Measurements from ENCODE around the gene SEL1L. TPM values are rescaled to one million over a fixed set of nuclear protein-coding genes. Genes with fewer than 3 reads are reported as not detected.

SEL1L gene
- total RNA-seq, 4 donors from 2014 or later, result 16.5 to 57.1 (median 44.7) TPM

DNA sequence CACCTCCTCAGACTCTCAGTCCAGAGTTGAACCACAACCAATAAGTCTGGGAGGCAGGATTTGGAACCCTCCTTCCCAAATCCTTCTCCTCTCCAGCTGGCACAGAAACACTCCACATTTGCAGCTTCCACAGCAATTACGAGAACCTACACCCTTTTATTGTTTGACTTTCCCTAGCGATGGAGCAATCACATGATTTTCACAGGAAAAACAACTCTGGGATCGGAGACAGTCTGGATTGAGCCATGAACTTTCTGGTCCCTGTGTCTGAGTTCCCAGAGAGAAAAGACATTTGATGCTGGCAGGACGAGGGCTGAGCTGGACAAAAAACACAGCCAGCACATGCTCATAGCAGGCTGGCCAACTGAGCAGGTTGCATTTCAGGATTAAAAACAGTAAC lies 84.5 kb downstream of the SEL1L start:
- H3K27me3 ChIP-seq, result no peaks in the 10 kb centered on the region
- no peaks in the 10 kb centered on the region for H3K9me3 ChIP-seq
- H3K4me3 ChIP-seq, result no peak overlapping the region
- no peak for TF ChIP-seq POLR2A (IDR thresholded peaks at IDR 0.05)
- TF ChIP-seq, protein P1, sequence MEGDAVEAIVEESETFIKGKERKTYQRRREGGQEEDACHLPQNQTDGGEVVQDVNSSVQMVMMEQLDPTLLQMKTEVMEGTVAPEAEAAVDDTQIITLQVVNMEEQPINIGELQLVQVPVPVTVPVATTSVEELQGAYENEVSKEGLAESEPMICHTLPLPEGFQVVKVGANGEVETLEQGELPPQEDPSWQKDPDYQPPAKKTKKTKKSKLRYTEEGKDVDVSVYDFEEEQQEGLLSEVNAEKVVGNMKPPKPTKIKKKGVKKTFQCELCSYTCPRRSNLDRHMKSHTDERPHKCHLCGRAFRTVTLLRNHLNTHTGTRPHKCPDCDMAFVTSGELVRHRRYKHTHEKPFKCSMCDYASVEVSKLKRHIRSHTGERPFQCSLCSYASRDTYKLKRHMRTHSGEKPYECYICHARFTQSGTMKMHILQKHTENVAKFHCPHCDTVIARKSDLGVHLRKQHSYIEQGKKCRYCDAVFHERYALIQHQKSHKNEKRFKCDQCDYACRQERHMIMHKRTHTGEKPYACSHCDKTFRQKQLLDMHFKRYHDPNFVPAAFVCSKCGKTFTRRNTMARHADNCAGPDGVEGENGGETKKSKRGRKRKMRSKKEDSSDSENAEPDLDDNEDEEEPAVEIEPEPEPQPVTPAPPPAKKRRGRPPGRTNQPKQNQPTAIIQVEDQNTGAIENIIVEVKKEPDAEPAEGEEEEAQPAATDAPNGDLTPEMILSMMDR (IDR thresholded peaks at IDR 0.05), result no peak
- no peaks in the 10 kb centered on the region for H3K4me1 ChIP-seq
- DNase-seq, result no peak
- H3K36me3 ChIP-seq, result no peaks in the 10 kb centered on the region
- H3K27ac ChIP-seq, result no peak overlapping the region

DNA sequence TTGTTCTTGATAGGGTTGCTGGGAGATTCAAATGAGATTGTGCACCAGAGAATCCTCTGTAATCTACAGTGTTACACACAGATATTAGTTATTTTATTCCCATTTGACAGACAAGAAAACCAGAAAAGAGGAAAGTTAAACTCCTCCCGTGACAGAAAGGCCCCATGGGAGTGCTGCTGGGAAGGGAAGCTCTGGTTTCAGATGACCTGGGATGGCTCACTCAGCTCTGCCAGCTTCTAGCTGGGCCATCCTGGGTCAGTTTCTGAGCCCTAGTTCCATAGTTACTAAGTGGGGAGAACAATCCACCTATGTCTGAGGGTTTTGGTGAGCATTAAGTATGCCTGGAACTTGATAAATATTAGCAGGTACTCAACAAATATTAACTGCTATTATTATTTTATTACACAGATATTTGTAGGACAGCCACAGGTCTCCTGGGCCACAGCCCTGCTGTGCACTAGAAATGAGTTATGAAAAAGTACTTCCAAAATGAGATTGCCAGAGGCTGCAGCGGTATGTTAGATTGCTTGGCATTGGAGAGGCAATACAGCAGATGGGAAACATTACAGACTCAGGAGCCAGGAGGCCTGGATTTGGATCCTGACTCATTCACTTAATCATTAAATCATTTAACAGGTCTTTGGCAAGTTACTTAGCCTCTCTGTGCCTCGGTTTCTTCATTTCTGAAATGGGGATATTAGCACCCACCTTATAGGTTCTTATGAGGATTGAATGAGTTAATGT lies 86.5 kb downstream of the SEL1L start:
- no peak for DNase-seq
- Histone ChIP-seq H3K27ac (no peak overlapping the region), H3K36me3 (no peaks in the 10 kb centered on the region), H3K9me3 (no peaks in the 10 kb centered on the region), H3K27me3 (no peaks in the 10 kb centered on the region), H3K4me1 (no peaks in the 10 kb centered on the region), H3K4me3 (no peak overlapping the region)
- no peak for TF ChIP-seq POLR2A (IDR thresholded peaks at IDR 0.05)
- TF ChIP-seq, protein P1 (IDR thresholded peaks at IDR 0.05), result no peak

DNA sequence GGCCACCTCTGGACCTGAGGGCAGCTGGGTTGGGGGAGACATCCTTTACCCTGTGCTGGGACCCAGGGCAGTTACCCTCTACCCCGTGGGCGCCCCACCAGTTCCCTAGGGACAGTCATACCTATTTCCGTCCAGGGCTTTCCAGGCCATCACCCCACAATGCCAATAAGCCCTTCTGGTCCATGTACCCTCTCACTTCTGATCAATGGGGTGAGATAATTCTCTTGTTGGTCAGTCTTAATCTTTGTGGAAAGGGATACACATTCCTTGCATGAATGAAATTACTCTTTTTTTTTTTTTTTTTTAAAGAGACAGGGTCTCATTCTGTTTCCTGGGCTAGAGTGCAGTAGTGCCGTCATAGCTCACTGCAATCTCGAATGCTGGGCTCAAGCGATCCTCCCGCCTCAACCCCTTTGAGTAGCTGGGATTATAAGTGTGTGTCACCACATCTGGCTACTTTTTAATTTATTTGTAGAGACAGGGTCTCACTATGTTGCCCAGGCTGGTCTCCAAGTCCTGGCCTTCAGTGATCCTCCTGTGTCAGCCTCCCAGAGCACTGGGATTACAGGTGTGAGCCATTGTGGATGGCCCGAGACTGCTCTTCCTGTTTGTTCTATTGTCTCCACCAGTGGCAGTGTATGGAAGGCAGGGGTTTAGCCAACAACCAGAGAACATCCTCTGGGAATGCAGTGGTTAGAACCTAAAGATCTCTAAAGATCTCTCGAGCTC lies 87.2 kb downstream of the SEL1L start:
- H3K27me3 ChIP-seq, result no peaks in the 10 kb centered on the region
- DNase-seq, result no peak
- H3K36me3 ChIP-seq, result no peaks in the 10 kb centered on the region
- H3K9me3 ChIP-seq, result no peaks in the 10 kb centered on the region
- no peaks in the 10 kb centered on the region for H3K4me1 ChIP-seq
- H3K27ac ChIP-seq, result no peak overlapping the region
- TF ChIP-seq, protein P1 (IDR thresholded peaks at IDR 0.05), result no peak
- TF ChIP-seq POLR2A (IDR thresholded peaks at IDR 0.05), result no peak
- no peak overlapping the region for H3K4me3 ChIP-seq

DNA sequence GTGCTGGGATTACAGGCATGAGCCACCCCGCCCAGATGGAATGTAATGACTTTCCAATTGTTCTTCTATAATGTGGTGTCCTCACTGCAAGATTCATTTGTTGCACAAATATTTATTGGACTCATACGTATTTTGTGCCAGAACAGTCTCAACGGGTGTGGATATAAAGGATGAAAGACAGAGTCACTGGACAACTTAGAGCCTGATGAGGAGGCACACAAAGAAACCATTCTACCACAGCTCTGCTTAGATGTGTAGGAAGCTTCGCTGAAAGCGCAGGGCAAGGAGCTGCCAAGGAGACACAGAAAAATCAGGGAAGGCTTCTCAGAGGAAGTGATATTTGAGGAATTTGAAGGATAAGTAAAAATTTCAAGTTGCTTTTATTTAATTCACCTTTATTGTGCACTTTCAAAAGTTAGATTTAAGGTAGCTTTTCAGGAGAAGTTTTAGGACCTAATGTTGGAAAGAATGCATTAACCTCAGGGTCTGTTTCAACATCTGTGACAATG lies 92.0 kb downstream of the SEL1L start:
- Histone ChIP-seq H3K36me3 (no peaks in the 10 kb centered on the region), H3K27me3 (no peaks in the 10 kb centered on the region), H3K9me3 (no peaks in the 10 kb centered on the region), H3K4me1 (peaks cover 0 to 8% (median 0%) of the 10 kb centered on the region in 4 donors), H3K4me3 (no peak overlapping the region), H3K27ac (no peak overlapping the region)
- TF ChIP-seq POLR2A (IDR thresholded peaks at IDR 0.05), result no peak
- TF ChIP-seq, protein P1 (IDR thresholded peaks at IDR 0.05), result no peak
- no peak for DNase-seq

DNA sequence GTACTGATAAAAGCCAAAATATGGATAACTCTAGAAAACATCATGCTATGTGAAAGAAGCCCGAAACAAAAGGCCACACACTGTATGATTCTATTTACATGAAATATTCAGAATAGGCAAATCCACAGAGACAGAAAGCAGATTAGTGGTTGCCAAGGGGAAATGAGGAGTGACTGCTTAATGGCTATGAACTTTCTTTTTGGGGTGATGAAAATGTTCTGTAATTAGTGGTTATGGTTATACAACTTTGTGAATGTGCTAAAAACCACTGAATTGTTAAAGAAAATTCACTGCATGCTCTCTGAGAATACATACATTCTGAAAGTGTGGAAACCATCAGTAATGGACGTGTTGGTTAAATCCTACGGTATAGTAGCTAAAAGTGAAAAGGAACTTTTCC lies 93.6 kb downstream of the SEL1L start:
- Histone ChIP-seq H3K27ac (no peak overlapping the region), H3K4me1 (peaks cover 0 to 21% (median 2%) of the 10 kb centered on the region in 4 donors), H3K27me3 (no peaks in the 10 kb centered on the region), H3K9me3 (no peaks in the 10 kb centered on the region), H3K4me3 (no peak overlapping the region), H3K36me3 (no peaks in the 10 kb centered on the region)
- no peak for TF ChIP-seq POLR2A (IDR thresholded peaks at IDR 0.05)
- TF ChIP-seq, protein P1 (IDR thresholded peaks at IDR 0.05), result no peak
- no peak for DNase-seq

All from Peyer's patch (tissue), 4 donors.